Posterior vena cava (tissue), 2 donors: ENCODE measurements around the gene LY9. TPM values are rescaled to one million over a fixed set of nuclear protein-coding genes. Genes with fewer than 3 reads are reported as not detected.

ENCODE experiments used
- DNase-seq: peaks from one replicate; pipeline ENCODE4 v3.0.0-alpha.2; 2020; ENCODE audit warnings: low spot score
- intact Hi-C, 2 donors: fragments of 100-400 bp; cut with DNase I; formaldehyde crosslinking; loops; one replicate each; pipeline versions ENCODE4 v1.14.1 to v1.14.2; 2022 to 2023
- total RNA-seq, 2 donors: library from RNA; stranded (reverse); fragmentation: NEBNext Ultra II Directional; extraction: Animal tissue kit (Norgen Biotek cat#: 25700); gene quantifications; one replicate each; pipeline ENCODE4 v1.2.1, GENCODE V29; 2021
- donor health status: DM: yes; HTN: yes; CAD: no.
- donor health status: DM: yes; HTN: yes; CAD: no.

LY9 gene
- total RNA-seq, 2 donors from 2014 or later = 0.32 to 0.52 TPM

DNA sequence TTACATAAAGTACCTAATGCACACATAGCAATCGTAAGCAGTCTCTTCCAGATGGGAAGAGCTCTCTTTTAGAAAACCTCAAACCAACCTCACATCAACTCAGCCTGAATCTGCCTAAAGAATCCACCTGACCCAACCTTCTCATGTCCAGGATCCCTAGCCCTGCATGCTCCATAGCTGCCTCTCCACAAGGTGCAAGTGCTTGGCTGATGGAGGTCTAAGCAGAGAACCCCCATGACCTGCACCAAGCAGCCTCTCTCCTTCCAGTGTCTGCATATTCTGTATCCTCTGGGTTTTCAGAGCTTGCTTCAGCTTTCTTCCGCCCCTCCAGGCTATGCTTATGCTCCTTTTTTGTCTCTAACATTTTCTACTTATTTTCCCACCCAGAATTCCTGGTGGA lies 2.5 kb downstream of the LY9 start:
- intact Hi-C loops = no loop called here
- no peak for DNase-seq

DNA sequence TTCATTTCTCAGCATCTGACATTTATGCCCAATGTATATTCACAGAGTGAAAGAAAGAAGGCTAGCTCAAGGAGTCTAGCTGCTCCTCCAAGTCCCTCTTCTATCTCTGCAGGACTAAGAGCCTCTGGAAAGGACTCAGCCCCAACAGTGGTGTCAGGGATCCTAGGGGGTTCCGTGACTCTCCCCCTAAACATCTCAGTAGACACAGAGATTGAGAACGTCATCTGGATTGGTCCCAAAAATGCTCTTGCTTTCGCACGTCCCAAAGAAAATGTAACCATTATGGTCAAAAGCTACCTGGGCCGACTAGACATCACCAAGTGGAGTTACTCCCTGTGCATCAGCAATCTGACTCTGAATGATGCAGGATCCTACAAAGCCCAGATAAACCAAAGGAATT lies 3.7 kb downstream of the LY9 start:
- intact Hi-C loops = no loop called here
- DNase-seq = no peak

DNA sequence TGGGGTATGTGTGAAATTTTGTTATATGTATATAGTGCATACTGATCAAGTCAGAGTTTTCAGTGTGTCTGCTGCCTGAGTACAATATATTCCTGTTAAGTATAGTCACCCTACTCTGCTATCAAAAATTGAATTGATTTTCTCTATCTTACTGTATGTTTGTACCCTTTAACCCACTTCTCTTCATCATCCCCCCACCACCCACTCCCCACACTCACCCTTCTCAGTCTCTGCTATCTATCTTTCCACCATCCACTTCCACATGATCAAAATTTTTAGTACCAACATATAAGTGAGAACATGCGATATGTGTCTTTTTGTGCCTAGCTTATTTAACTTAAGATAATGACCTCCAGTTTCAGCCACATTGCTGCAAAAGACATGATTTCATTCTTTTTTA lies 4.2 kb downstream of the LY9 start:
- intact Hi-C loops = no loop called here
- no peak for DNase-seq

DNA sequence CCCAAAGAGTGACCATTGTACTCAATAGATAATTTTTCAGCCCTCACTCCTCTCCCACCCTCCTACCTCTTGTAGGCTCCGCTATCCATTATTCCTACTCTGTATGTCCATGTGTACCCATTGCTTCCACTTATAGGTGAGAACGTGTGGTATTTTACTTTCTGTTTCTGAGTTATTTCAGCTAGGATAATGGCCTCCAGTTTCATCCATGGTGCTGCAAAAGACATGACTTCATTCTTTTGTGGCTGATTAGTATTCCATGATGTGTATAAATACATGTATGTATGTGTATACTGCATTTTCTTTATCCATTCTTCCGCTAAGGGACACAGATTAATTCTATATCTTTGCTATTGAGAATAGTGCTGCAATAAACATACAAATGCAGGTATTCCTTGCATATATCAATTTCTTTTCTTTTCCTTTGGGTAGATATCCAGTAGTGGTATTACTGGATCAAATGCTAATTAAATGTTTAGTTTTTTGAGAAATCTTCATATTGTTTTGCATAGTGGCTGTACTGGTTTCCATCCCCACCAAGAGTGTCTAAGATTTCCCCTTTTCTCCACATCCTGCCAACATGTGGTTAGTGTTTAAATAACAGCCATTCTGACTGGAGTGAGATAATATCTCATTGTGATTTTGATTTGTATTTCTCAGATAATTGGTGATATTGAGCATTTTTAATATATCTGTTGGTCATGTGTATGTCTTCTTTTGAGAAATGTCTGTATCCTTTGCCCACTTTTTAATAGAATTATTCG lies 4.9 kb downstream of the LY9 start:
- no peak for DNase-seq
- intact Hi-C loops = no loop called here

DNA sequence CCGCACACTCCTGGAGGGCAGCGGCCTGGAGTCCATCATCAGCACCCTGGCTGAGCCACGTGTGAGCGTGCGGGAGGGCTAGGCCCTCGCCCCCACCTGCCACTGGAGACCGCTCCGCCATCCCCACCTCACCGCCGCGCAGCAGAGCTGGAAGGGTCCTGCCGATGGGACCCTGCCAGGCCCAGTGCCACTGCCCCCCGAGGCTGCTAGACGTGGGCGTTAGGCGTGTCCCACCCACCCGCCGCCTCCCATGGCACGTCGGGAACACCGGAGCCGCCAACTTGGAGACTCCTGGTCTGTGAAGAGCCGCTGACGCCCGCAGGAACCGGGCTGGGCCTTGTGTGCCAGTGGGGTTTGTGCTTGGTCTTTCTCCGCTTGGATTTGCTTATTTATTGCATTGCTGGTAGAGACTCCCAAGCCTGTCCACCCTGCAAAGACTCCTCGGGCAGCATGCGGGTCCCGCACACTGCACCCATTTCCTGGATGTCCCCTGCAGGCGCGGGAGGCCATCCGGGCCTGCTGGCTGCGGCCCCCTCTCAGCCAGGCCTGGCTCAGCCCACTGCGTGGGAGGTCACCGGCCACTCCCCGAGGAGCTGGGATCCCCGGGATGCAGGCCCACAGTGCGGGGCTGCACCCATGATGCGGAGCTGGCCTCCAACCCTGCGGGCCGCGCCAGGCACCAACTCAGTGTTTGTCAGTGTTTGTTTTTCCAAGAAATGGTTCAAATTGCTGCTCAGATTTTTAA lies 6.0 kb downstream of the LY9 start:
- DNase-seq = no peak
- intact Hi-C loops = no loop called here

DNA sequence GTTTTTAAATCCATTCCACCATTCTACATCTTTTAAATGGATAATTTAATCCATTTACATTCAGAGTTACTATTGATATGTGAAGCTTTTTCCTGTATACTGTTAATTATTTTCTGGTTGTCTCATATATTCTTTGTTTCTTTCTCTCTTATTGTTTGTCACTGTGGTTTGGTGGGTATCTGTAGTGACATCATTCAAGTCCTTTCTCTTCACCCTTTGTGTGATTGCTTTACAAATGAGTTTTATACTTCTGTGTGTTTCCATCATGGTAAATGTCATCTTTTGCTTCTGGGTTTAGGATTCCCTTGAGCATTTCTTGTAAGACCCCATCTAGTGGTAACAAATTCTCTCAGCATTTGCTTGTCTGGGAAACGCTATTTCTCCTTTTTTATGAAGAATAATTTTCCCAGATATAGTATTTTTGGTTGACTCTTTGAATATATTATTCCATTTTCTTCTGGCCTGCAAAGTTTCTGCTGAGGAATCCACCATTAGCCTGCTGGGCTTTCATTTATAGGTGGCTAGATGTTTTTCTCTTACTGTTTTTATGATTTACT lies 10.2 kb downstream of the LY9 start:
- intact Hi-C loops = no loop called here
- DNase-seq = no peak

DNA sequence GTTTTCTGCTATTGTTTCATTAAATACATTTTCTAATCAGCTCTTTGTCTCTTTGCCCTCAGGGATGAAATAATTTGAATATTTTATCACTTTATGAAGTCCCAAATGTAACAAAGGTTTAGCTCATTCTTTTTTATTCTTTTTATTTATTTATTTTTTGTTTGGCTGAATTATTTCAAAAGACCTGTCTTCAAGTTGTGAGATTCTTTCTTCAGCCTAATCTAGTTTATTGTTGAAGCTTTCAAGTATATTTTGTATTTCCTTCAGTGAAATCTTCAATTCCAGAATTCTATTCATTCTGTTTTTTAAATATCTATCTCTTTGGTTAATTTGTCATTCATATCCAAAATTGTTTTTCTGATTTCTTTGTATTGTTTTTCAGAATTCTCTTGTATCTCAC lies 10.8 kb downstream of the LY9 start:
- DNase-seq = no peak
- intact Hi-C loops = no loop called here

DNA sequence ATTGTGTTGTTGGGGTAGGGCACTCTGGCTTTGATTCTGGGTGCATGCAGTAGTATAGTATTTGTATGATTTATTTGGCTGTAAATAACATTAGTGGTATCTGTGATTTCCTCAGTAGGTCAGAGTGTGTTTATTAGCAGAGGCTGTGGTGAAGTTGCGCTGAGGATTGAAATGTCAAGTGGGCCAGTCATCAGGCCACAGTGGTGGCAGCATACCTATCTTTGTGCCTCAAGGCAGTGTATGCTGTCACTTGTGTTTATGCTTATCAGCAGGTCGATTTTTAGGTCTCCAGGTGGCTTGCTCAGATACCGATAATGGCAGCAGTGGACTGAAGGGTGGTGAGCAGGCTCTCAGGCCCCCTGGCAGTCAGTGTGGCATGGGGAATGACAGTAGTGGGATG lies 11.3 kb downstream of the LY9 start:
- no peak for DNase-seq
- intact Hi-C loops = no loop called here

DNA sequence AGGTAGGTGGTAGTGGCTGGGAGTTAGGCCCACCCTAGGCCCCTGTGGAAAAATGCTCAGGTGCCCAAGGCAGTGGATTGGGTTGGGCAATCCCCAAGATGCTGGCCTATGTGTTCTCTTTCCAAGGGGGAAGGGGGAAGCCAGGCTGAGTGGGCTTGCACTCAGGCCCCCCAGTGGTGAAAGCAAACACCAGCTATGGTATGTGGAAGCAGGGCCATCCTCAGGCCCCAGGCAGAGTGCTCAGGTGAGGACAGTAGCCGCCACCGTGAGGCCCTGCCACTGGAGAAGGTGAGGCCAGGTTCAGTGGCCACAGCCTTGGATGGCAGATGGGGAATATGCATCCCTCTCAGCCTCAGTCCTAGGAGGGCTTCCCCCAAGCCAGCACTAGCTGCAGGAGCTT lies 11.8 kb downstream of the LY9 start:
- intact Hi-C loops = no loop called here
- DNase-seq = no peak

DNA sequence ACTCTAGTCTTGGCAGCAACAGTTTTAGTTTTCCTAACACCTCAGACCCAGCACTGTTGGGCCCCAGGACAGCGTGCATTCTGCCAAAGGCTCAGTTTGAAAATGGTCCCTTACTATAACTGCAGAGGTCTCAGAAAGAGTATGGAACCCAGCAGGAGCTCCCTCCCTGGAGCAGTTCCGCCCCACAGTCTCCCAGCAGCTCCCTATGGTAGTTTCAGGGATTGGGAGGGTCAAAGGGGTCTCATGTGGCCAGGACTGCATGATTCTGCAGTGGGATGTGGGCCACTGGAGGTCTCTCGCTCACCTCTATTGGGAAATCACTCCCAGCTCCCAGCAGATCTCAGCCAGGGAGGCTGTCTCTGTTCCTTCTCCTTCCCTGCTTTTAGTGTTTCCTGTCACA lies 12.3 kb downstream of the LY9 start:
- intact Hi-C loops = no loop called here
- DNase-seq = no peak

DNA sequence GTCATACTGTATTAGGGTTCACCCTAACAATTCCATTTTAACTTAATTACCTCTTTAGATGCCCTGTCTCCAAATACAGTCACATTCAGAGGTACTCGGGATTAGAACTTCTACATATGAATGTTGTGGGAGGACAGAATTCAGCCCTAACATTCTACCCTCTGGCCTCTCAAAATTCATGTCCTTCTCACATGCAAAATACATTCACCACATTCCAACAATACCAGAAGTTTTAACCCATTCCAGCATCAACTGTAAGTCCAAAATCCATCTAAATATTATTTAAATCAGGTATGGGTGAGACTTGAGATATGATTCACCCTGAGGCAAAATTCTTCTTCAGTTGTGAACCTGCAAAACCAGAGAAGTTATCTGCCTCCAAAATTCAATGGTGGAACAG lies 14.5 kb downstream of the LY9 start:
- intact Hi-C loops = no loop called here
- DNase-seq = no peak

DNA sequence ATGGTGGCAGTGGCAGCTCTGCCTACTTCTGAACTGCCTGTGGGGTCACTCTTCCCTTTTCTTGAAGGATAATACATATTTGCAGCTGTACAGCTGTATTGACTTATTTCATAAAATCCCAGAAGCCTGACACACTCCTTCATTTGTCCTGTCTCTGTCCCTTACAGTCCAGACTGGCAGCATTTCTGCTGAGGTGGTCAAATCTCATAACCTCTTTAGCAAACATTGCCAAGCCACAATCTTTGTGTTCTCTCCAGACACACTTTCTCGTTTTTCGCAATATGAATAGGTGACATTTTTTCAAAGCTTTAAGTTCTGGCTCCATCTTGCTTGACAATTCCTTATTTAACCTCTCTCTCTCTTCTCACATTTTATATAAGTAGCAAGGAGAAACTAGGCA lies 15.2 kb downstream of the LY9 start:
- intact Hi-C loops = no loop called here
- DNase-seq = no peak

DNA sequence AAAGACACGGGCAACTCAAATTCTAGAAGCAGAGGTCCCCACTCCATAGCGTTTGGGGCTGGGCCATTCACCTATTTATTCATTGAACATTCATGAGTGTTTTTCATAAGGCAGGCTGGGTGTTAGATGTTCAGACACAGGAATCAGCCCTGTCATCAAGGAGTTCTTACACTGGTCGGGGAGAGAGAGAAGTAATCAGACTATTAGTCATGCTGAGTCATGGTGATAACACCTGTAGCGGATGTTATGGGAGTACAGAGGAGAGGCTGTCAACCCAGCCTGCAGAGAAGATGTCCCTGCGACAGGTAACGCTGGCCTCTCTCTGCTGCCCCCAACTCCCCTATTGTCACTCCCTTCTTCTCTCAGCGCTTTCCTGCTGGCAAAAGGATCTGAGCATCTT lies 17.2 kb downstream of the LY9 start:
- intact Hi-C loops = no loop called here
- DNase-seq = no peak

DNA sequence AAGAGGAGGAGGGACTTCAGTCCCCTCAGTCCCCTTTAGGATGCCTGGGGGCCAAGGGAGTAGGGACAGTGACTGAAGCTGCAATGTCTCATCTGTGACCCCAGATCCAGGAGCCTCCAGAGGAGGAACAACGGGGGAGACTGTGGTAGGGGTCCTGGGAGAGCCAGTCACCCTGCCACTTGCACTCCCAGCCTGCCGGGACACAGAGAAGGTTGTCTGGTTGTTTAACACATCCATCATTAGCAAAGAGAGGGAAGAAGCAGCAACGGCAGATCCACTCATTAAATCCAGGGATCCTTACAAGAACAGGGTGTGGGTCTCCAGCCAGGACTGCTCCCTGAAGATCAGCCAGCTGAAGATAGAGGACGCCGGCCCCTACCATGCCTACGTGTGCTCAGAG lies 18.3 kb downstream of the LY9 start:
- DNase-seq = no peak
- intact Hi-C loops = no loop called here

DNA sequence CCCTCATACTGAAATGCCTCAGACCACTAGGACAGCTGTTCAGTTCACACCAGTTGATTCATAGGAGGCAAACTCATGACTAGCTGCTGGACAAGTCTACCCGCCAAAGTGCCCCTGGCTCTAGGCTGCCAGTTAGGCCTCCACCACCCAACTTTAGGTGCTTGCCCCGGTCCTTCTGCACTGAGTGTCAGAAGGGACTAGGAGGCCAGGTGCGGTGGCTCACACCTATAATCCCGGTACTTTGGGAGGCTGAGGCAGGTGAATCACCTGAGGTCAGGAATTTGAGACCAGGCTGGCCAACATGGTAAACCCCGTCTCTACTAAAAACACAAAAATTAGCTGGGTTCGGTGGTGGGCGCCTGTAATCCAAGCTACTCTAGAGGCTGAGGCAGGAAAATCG lies 18.9 kb downstream of the LY9 start:
- DNase-seq = no peak
- intact Hi-C loops = no loop called here

DNA sequence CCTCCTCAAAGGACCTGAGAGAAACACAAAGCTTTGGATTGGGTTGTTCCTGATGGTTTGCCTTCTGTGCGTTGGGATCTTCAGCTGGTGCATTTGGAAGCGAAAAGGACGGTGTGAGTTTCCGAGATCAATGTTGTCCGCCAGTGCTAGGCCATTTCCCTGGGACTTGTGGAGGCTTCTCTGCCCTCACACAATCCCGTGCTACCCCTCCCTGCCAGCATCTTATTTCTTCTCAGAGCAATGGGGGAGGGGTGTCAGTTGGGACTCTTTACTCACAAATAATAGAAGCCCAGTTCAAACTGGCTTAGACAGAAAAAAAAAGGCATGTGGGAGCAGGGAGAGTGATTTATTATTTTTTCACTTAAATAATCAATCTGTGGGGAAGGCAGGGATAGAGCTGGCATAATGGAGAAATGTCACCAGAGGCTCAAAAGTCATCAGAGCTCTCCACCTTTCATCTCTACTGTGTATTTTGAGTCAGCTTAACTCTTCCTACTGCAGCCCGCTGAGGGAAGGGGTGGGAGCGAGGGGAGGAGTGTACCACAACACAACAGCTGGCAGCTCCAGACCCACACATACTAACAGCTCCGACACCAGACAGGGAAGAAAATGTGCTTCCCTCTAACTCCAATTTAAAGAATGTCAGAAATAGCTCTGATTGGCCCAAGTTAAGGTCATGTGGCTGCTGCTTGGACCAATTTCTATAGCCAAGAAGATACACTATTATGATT lies 22.4 kb downstream of the LY9 start:
- no peak for DNase-seq
- intact Hi-C loops = no loop called here

DNA sequence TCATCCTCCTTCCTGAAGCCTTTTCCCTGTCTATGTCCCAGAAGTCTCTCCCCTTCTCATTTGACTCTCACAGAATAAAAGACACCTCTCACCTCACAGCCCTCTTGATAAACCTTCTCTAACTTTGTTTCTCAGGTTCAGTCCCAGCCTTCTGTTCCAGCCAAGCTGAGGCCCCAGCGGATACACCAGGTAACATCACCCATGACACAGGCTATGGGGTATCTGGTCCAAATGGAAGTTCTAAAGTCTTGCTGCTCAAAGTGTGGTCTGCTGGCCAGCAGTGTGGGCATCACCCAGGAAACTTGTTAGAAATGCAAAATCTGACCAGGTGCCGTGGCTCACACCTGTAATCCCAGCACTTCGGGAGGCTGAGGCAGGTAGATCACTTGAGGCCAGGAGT lies 23.2 kb downstream of the LY9 start:
- intact Hi-C loops = no loop called here
- DNase-seq = no peak

DNA sequence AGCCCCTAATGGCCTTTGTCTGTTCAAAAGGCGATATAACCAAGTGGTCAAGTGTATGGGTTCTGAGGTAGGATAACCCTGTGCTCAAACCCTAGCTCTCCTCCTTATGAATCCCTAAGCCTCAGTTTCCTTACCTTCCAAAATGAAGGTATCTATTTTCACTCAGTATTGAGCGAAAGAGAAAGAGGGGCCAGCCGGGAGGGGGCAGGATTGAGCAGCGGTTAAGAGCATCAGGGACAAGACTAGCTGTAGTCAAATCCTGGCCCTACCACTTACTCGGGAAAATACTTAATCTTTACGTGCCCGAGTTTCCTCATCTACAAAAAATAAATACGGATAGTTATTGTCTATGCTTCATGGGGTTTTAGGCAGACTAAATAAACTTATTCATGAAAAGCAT lies 25.7 kb downstream of the LY9 start:
- no peak for DNase-seq
- intact Hi-C loops = no loop called here

DNA sequence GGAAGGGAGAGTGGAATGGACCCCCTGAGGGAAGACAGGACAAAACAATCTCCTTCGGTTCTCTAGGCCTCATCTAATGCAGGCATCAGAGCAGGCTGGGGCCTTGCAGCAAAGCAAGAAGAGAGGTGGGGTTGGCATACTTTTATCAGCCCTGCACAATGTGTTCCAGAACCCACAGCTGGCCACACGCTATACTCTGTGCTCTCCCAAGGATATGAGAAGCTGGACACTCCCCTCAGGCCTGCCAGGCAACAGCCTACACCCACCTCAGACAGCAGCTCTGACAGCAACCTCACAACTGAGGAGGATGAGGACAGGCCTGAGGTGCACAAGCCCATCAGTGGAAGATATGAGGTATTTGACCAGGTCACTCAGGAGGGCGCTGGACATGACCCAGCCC lies 27.3 kb downstream of the LY9 start:
- no peak for DNase-seq
- intact Hi-C loops = no loop called here

DNA sequence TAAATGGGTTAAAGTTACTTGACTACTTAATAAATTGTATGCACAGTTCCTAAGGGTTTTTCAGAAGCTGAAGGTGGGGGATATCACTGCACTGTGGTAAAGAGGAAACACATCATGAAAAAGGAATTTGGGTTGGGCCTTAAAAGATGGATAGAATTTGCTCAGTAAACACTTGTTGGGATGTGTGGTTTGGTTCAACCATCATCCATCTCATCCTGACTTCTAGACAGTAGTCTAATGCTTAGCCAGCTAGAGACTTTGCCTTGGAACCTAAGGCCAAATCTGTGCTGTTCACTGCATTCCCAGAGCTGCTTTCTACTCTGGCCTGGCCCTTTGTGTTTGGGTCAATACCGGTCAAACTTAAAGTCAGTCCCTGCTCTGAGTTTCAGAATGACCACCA lies 30.6 kb downstream of the LY9 start:
- intact Hi-C loops = no loop called here
- no peak for DNase-seq
